Esophagus muscularis mucosa (tissue), 4 donors: ENCODE data around the gene SPTBN1. TPM values are rescaled to one million over a fixed set of nuclear protein-coding genes. Genes with fewer than 3 reads are reported as not detected.

Experiments
- DNase-seq: peaks from one replicate; pipeline ENCODE4 v3.0.0-alpha.2; 2017; ENCODE audit errors: extremely low spot score
- H3K27ac ChIP-seq, 4 donors: fragments of 200-600 bp; sonication (generic); replicated peaks in 1 of 4; 1 replicate in 3 of 4; 2 replicates in 1 of 4; pipeline ENCODE4 v1.5.1; 2016 to 2019; ENCODE audit warnings: mild to moderate bottlenecking in 1 of 4
- H3K27me3 ChIP-seq, 4 donors: fragments of 200-600 bp; sonication (generic); one replicate each; pipeline versions ENCODE4 v1.5.1 to v1.6.0; 2016 to 2019
- H3K36me3 ChIP-seq, 4 donors: fragments of 200-600 bp; sonication (generic); one replicate each; pipeline ENCODE4 v1.5.1; 2016 to 2019
- H3K4me1 ChIP-seq, 4 donors: fragments of 200-600 bp; sonication (generic); one replicate each; pipeline ENCODE4 v1.5.1; 2016 to 2019
- H3K4me3 ChIP-seq, 4 donors: fragments of 200-600 bp; sonication (generic); 1 replicate in 2 of 4; 2 replicates in 2 of 4; pipeline ENCODE4 v1.5.1; 2016 to 2019; ENCODE audit warnings: mild to moderate bottlenecking in 4 of 4, moderate library complexity in 1 of 4
- H3K9me3 ChIP-seq, 4 donors: fragments of 200-600 bp; sonication (generic); 1 replicate in 3 of 4; 2 replicates in 1 of 4; pipeline ENCODE4 v1.5.1; 2016 to 2019
- EP300 ChIP-seq: sonication (generic); formaldehyde crosslinking; IDR thresholded peaks from one replicate; pipeline ENCODE4 v1.6.1; 2017; ENCODE audit warnings: antibody characterized with exemption
- POLR2A ChIP-seq: fragments of 450-650 bp; IDR thresholded peaks from one replicate; pipeline ENCODE4 v1.6.1; 2017; ENCODE audit warnings: antibody characterized with exemption, moderate library complexity, mild to moderate bottlenecking, low read depth
- POLR2AphosphoS5 ChIP-seq, 2 donors: sonication (generic); formaldehyde crosslinking; IDR thresholded peaks; one replicate each; pipeline ENCODE4 v1.6.1; 2017; ENCODE audit warnings: antibody characterized with exemption in 2 of 2
- WGBS: methylation state at CpG from one replicate; pipeline ENCODE4 v1.1.5; 2018; 5-methylcytosine and 5-hydroxymethylcytosine counted together
- intact Hi-C: fragments of 100-400 bp; cut with DNase I; formaldehyde crosslinking; loops from one replicate; pipeline ENCODE4 v1.15.1; 2023
- total RNA-seq, 4 donors: library from RNA; depleted of rRNA; stranded (reverse); fragments of >200 nt; gene quantifications; one replicate each; pipeline versions ENCODE4 v1.1.0 to v1.2.1, GENCODE V29; 2016
- TF ChIP-seq, protein P1 (sequence below), 3 experiments: fragments of 200-600 bp in 2 of 3; fragments of 450-650 bp in 1 of 3; sonication (generic) in 2 of 3; IDR thresholded peaks; one replicate each; pipeline ENCODE4 v1.5.1; 2017 to 2019; ENCODE audit warnings: antibody characterized with exemption in 3 of 3, mild to moderate bottlenecking in 2 of 3, moderate library complexity in 1 of 3

Gene SPTBN1
- total RNA-seq, 4 donors from 2014 or later = 465 to 600 (median 547) TPM

GRCh38 chr2:54624591-54625071 lies 168.5 kb downstream of the SPTBN1 start:
- intact Hi-C loops = no loop called here
- Histone ChIP-seq H3K36me3 (peaks cover 56 to 96% (median 87%) of the 10 kb centered on the region in 4 donors), H3K4me1 (peaks cover 36 to 51% (median 48%) of the 10 kb centered on the region in 4 donors), H3K27me3 (no peaks in the 10 kb centered on the region), H3K9me3 (no peaks in the 10 kb centered on the region), H3K4me3 (no peak overlapping the region), H3K27ac (peak overlapping the region; percentile 41 to 64 (median 56))
- no peak for DNase-seq
- 45% methylated on average over 12 of the region's 12 CpGs for WGBS
- TF ChIP-seq, protein P1, sequence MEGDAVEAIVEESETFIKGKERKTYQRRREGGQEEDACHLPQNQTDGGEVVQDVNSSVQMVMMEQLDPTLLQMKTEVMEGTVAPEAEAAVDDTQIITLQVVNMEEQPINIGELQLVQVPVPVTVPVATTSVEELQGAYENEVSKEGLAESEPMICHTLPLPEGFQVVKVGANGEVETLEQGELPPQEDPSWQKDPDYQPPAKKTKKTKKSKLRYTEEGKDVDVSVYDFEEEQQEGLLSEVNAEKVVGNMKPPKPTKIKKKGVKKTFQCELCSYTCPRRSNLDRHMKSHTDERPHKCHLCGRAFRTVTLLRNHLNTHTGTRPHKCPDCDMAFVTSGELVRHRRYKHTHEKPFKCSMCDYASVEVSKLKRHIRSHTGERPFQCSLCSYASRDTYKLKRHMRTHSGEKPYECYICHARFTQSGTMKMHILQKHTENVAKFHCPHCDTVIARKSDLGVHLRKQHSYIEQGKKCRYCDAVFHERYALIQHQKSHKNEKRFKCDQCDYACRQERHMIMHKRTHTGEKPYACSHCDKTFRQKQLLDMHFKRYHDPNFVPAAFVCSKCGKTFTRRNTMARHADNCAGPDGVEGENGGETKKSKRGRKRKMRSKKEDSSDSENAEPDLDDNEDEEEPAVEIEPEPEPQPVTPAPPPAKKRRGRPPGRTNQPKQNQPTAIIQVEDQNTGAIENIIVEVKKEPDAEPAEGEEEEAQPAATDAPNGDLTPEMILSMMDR (IDR thresholded peaks at IDR 0.05) = no peak
- TF ChIP-seq POLR2AphosphoS5 (IDR thresholded peaks at IDR 0.05) (no peak), EP300 (no peak), POLR2A (no peak)

DNA sequence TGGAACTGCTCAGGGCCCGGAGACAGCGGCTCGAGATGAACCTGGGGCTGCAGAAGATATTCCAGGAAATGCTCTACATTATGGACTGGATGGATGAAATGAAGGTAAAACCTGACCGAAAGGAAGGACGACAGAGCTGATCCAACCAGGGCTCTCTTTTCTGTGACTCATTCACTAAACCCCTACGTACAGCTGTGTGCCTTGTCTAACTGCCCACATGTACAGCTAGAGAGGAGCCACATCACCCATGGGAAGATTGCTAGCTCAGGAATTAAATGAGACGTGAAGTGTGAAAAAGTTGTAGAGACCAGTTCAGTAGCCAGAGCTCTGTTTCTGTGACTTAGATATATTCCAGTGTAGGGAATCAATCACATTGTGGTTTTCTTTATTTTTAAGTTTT lies 170.0 kb downstream of the SPTBN1 start:
- TF ChIP-seq, protein P1 (IDR thresholded peaks at IDR 0.05) = no peak
- TF ChIP-seq EP300 (no peak), POLR2A (no peak), POLR2AphosphoS5 (IDR thresholded peaks at IDR 0.05) (no peak)
- Histone ChIP-seq H3K4me3 (no peak overlapping the region), H3K36me3 (peaks cover 68 to 100% (median 95%) of the 10 kb centered on the region in 4 donors), H3K9me3 (no peaks in the 10 kb centered on the region), H3K27me3 (no peaks in the 10 kb centered on the region), H3K4me1 (peaks cover 45 to 56% (median 56%) of the 10 kb centered on the region in 4 donors), H3K27ac (peak overlapping the region; percentile 41 to 64 (median 56))
- intact Hi-C loops = no loop called here
- DNase-seq = no peak
- 89% methylated on average over 7 of the region's 7 CpGs for WGBS

GRCh38 chr2:54626884-54627283 lies 170.8 kb downstream of the SPTBN1 start:
- no peaks in the 10 kb centered on the region for H3K27me3 ChIP-seq
- no peak overlapping the region for H3K4me3 ChIP-seq
- TF ChIP-seq EP300 (no peak), POLR2A (no peak), POLR2AphosphoS5 (IDR thresholded peaks at IDR 0.05) (peak in 1 of 2 donors; percentile 21)
- TF ChIP-seq, protein P1 (IDR thresholded peaks at IDR 0.05) = no peak
- intact Hi-C loops = no loop called here
- peaks cover 52 to 64% (median 62%) of the 10 kb centered on the region in 4 donors for H3K4me1 ChIP-seq
- no peaks in the 10 kb centered on the region for H3K9me3 ChIP-seq
- 92% methylated on average over 1 of the region's 2 CpGs for WGBS
- H3K27ac ChIP-seq = peak overlapping the region in 2 of 4 donors; percentile 7 to 63
- H3K36me3 ChIP-seq = peaks cover 67 to 100% (median 95%) of the 10 kb centered on the region in 4 donors
- DNase-seq = no peak

- H3K4me1 ChIP-seq = peaks cover 60 to 73% (median 70%) of the 10 kb centered on the region in 4 donors
- WGBS = 100% methylated on average over 4 of the region's 6 CpGs
- no peak for DNase-seq
- TF ChIP-seq POLR2AphosphoS5 (IDR thresholded peaks at IDR 0.05) (peak in 1 of 2 donors; percentile 3), EP300 (no peak), POLR2A (no peak)
- TF ChIP-seq, protein P1 (IDR thresholded peaks at IDR 0.05) = no peak
- no peaks in the 10 kb centered on the region for H3K9me3 ChIP-seq
- no peak overlapping the region for H3K4me3 ChIP-seq
- peak overlapping the region in 1 of 4 donors; percentile 63 for H3K27ac ChIP-seq
- intact Hi-C loops = no loop called here
- no peaks in the 10 kb centered on the region for H3K27me3 ChIP-seq
- H3K36me3 ChIP-seq = peaks cover 66 to 100% (median 94%) of the 10 kb centered on the region in 4 donors
These were observed 171.8 kb downstream of the SPTBN1 start for GRCh38 chr2:54627973-54628372.

DNA sequence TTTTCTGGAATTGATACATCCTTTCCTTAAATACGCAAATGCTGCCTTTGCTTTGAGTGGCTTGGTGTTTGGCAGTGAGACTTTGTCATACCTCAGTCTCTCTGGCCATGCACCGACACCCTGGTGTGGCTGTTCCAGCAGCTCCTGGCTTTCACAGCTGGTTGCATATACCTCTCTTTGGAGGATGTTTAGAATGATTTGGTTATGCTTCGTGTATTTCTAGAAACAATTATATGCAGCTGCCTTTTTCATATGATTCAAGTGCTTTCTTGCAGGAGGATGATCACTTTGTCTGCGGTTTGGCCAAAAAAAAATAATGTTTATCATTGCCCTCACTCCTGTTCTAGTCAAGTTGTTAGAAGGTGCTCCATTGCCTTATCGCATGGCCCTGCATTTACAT lies 172.3 kb downstream of the SPTBN1 start:
- H3K4me3 ChIP-seq = no peak overlapping the region
- no peak for TF ChIP-seq EP300
- peaks cover 63 to 100% (median 94%) of the 10 kb centered on the region in 4 donors for H3K36me3 ChIP-seq
- 80% methylated on average over 5 of the region's 5 CpGs for WGBS
- no peaks in the 10 kb centered on the region for H3K27me3 ChIP-seq
- peaks cover 65 to 77% (median 71%) of the 10 kb centered on the region in 4 donors for H3K4me1 ChIP-seq
- no peak overlapping the region for H3K27ac ChIP-seq
- no peak for DNase-seq
- intact Hi-C loops = no loop called here
- no peaks in the 10 kb centered on the region for H3K9me3 ChIP-seq
